Upper lobe of left lung (tissue), 4 donors: ENCODE results near the gene PARM1.

Source experiments
- POLR2AphosphoS5 ChIP-seq, 2 donors: sonication (generic); formaldehyde crosslinking; IDR thresholded peaks; one replicate each; pipeline ENCODE4 v1.5.1; 2017; ENCODE audit warnings: antibody characterized with exemption in 2 of 2
- TF ChIP-seq, protein P1 (sequence below), 6 experiments: fragments of 450-650 bp in 4 of 6; fragments of 200-600 bp in 2 of 6; sonication (generic) in 2 of 6; IDR thresholded peaks; one replicate each; pipeline ENCODE4 v1.5.1; 2016 to 2019; ENCODE audit warnings: antibody characterized with exemption in 6 of 6

GRCh38 chr4:75048208-75048879 lies 115.4 kb downstream of the PARM1 start:
- no peak for TF ChIP-seq POLR2AphosphoS5 (IDR thresholded peaks at IDR 0.05)
- TF ChIP-seq, protein P1, sequence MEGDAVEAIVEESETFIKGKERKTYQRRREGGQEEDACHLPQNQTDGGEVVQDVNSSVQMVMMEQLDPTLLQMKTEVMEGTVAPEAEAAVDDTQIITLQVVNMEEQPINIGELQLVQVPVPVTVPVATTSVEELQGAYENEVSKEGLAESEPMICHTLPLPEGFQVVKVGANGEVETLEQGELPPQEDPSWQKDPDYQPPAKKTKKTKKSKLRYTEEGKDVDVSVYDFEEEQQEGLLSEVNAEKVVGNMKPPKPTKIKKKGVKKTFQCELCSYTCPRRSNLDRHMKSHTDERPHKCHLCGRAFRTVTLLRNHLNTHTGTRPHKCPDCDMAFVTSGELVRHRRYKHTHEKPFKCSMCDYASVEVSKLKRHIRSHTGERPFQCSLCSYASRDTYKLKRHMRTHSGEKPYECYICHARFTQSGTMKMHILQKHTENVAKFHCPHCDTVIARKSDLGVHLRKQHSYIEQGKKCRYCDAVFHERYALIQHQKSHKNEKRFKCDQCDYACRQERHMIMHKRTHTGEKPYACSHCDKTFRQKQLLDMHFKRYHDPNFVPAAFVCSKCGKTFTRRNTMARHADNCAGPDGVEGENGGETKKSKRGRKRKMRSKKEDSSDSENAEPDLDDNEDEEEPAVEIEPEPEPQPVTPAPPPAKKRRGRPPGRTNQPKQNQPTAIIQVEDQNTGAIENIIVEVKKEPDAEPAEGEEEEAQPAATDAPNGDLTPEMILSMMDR (IDR thresholded peaks at IDR 0.05) = no peak
